GM18870 (cell line): Measurements from ENCODE around the gene IGFN1.

Source experiments
- ATAC-seq: cut with Tn5 transposase; IDR thresholded peaks from one replicate; pipeline ENCODE4 v1.9.1; 2021; ENCODE audit warnings: moderate library complexity; ENCODE audit not compliant: unreplicated experiment

Gene IGFN1

DNA sequence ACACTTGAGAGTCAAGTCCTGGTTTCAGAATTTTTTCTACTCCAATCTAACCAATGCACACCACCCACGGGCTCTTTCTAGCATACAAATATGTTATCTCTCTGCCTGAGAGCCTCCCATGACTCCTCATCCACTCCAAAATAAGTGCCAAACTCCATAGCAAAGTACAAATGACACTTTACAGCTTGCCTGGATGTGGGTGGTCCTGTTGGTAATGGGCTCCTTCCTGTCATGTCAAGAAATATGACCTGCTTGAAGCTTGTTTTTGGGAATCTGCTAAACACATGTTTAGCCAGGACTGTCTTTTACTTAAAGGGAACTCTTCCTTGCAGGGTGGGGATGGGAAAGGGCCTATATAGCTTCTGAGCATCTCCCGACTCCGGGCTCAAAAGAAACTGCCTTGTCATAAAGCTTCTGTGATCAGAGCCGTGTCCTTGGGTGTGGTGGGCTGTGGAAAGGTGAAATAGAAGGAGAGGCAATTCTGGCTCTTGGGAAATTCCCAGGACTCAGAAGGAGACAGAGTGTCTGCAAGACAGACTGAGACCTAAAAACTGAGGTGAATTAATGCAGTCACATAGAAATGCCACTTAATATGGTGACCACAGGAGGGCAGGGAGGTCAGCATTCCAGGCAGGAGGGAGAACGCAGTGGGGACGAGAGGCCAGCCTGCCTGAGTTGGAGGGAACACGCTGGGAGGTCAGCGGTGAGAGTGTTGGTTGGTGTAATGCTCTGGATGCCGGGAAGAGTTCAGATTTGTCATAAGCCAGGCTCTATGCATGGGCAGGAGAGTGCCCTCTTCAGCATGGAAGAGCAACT is 6.1 kb upstream of the IGFN1 start:
- no peak for ATAC-seq

DNA sequence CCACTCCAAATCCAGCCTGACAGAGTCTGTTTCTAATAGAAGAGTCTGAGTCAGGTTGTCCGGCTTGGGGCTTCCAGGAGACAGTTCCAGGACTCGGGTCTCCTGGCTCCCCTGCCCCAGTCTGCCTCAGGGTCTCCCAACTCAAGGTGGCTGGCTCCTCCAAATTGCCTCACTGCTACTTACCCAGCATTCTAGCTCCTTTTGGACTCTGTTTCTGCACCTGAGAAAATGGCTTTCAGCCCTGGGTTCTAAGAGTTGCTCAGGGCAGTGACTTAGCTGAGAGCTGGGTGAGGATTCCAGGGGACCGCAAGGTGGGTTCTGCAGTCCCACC is 5.5 kb upstream of the IGFN1 start:
- no peak for ATAC-seq

DNA sequence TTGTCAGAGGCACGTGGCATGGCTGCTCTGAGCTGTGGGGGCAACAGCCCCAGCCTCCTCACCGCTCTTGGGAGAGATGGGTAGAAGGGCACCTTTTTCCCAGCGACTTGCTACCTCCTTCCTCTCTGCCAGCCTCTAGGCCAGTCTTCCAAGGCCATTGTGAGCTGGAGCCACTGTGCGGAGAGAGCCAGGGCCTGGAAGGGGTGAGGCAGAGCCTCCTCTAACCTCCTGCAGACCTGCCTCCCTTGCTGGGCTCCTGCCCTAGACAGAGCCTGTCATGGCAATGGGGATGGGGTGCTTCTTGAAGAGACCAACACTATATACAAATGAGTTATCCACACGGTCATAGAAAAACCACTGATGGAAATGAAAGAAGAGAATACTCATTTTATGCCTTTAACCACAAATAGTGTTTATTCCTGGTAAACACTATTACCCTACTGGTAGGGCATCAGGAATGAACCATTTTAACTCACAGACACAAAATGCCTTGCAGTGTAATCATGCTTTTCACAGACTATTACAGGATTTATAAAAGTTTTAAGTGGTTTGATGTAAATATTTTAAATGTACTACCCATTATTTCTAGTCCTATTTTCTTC is 5.0 kb upstream of the IGFN1 start:
- ATAC-seq: no peak

DNA sequence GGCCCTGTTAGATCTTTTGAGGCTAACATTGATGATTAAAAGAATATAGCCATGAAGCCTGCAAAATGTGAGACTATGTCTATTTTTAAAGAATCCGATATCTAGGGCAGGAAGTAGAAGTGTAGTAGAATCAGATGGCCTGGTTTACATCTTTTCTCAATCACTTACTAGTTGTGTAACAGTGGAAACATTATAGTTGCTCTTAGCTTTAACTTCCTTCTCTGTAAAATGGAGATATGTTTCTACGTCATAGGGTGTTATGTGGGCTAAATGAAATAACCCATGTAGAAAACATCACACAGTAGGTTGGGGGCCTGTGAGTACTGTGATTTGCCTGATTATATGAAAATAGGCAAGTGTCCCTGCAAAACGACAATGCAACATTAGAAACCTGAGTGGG is 4.4 kb upstream of the IGFN1 start:
- no peak for ATAC-seq

- no peak for ATAC-seq
Measured at GRCh38 chr1:201189085-201189484, 1.5 kb upstream of the IGFN1 start.

DNA sequence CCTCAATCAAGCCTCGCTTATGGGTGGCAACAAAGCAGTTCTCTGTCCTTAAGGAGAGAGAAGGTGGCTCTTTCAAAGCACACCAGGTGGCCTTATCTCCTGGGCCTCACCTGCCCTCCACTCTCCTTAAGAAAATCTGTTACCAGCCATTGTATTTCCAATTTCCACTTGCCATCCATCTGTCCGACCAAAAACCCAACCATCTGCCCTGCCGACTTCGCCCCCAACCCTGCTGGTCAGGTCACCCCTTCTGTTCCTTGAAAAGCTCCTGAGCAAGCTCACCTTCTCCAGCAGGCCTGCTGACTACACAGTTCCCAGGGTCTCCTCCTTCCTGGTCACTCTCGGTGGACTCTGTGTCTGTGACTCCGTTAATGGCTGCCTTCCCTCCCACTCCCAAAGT is 619 bp upstream of the IGFN1 start:
- ATAC-seq: no peak

- no peak for ATAC-seq
Measured at GRCh38 chr1:201191653-201192260, 1.1 kb downstream of the IGFN1 start.

- ATAC-seq: no peak
Measured at GRCh38 chr1:201192261-201192788, 1.7 kb downstream of the IGFN1 start.

DNA sequence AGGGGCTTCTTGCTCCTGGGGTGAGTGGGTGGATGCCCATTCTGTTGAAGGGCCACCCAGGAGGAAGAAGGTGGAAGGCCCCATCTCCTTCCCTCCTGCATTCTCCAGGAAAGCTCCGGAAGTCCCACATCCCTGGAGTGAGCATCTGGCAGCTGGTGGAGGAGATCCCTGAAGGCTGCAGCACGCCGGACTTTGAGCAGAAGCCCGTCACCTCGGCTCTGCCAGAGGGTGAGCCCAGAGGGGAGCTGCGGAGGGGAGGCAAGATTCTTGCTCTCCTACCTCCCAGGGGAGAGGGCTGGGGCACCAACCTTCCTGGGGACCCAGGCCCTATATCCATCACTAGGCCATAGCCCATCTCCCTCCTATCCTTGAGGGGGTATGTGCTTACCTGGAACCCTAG is 3.4 kb downstream of the IGFN1 start:
- no peak for ATAC-seq

DNA sequence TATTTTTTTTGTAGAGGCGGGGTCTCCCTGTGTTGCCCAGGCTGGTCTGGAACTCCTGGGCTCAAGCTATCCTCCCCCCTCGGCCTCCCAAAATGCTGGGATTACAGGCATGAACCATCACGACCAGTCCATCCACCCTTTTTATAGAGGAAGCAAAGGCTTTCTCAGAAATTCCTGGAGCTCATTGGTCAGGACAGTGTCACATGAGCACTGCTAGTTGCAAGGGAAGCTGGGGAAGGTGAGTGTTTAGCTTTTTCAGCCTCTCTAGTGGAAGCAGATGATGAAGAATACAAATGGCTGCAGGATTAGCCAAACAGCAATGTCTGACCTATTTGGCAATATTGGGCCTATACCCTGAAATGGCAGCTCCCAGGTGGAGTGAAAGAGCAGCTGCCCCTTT is 8.0 kb downstream of the IGFN1 start:
- no peak for ATAC-seq

- ATAC-seq: no peak
Measured at GRCh38 chr1:201205036-201205435, 14.4 kb downstream of the IGFN1 start.

DNA sequence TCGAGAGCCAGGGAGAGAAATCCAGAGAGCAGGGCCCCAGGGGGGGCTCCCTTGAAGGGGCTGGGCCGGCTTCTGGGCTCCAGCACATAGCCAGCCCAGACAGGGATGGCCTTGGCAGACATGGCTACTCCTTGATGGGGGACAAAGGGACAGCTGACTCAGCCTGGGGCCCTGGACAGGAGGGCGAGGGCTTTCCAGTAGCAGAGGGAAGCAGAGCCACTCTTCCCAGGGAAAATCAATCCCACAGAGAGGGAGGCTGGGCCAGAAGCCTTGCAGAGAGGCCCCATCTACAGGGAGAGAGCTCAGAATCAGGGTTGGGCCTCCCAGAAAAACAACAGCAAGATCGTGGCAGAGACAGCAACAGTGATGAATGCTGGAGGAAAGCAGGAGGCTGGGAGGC is 15.6 kb downstream of the IGFN1 start:
- ATAC-seq: no peak

DNA sequence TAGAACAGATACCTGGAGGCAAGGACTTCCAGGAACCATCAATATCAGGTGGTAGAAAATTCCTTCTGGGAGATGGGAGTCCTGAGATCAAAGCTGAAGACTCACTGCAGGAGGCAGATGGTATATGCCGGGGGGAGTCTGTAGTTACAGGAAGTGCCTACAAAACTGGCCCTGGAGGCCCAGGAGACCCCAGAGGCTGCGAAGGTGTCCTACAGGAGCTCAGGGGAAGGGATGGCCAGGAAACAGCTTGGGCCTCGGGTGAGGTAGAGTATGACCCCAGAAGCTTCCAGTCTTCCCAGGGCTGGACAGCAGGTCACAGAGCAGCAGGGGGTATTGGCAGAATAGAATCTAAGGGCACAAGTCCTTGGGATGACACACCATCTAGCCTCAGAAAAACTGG is 16.4 kb downstream of the IGFN1 start:
- ATAC-seq: no peak

GRCh38 chr1:201208236-201208635 is 17.6 kb downstream of the IGFN1 start:
- no peak for ATAC-seq

DNA sequence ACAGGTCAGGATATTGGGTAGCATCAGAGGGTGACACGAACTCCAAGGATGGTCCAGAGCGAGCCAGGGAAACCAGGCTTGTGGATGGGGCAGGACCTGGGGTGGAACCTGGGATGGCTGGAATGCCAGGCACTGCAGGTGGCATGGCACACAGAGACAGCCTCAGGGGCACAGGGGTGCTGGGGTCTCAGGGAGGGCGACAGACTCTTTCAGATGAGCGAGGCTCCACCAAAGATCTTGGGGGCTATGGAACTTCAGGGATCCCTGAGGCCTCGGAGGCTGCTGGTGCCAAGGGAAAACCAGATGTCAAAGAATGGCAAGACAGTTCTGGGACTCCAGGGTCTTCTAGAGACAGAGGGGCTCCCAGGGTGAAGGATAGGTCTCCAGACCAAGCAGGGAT is 21.4 kb downstream of the IGFN1 start:
- no peak for ATAC-seq

DNA sequence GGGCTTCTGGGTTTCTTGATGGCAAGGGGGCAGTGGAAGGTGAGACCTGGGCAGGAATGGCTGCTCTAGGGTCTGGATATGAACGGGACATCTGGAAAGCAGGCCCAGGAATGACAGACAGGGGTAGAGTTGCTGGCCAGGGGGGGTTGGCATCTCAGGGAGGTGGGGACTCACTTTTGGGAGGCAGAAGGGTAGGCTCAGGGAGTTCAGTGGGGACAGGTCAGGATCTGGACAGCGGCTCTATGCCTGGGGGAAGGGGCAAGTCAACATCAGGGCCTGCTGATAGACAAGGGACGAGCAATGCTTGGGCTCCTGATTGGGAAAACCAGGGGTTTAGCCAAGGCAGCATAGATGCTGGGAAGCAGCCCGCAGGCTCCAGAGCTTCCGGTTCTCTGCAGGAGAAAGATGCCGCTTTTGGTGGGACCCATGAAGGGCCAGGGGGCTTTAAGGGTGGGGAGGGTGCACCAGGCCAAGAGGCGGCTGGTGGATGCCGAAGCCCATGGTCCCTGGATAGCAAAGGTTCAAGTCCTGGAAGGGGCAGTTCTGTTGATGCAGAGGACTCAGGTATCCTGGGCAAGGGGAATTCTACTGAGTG is 21.9 kb downstream of the IGFN1 start:
- no peak for ATAC-seq

GRCh38 chr1:201213106-201213770 is 22.6 kb downstream of the IGFN1 start:
- ATAC-seq: no peak

DNA sequence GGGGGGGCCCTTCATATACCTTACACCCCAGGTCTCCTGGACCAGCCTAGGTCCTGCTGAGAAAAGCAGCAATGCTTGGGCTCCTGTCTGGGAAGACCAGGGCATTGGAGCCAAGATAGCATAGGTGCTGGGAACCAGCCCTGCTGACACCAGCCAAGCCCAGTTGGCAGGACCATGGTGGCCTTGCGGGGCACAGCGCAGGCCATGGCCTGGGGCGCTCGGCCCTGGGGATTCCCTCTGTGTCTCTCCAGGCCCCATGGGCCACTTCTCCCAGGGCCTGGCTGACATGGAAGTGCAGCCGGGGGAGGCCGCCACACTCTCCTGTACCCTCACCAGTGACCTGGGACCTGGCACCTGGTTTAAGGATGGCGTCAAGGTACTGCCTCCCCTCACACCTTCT is 23.3 kb downstream of the IGFN1 start:
- ATAC-seq: no peak

DNA sequence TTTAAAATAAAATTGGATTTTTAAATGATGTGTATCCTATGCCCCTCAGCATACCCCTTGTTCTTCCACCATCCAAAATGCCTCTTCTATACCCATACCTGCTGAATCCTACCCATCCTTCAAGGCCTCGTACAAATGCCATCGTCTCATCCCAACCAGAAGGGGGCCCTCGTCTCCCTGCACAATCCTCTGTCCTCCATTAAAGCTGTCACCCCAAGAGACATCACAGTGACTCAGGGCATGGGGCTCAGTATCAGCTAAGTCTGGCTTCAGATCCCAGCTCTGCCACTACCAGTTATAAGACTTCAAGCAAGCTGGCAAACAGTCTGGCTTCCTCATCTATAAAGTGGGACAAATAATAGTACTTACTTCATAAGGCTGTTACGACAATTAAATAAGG is 23.8 kb downstream of the IGFN1 start:
- no peak for ATAC-seq

DNA sequence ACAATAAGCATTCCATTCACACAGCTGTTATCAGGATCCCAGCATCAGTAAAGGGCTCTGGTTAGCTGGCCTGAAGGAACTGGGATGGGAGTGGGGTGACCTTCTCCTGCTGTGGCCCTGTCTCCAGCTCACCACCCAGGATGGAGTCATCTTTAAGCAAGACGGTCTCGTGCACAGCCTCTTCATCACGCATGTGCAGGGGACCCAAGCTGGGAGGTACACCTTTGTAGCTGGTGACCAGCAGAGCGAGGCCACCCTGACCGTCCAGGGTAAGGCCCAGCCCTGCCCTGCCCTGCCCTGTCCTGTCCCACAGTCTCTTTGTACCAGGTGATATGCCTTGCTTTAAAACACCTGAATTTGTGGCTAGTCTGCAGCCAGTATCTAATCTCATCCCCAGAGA is 24.3 kb downstream of the IGFN1 start:
- no peak for ATAC-seq
